Natural killer cell (primary cell): ENCODE data around the gene LMOD2. TPM values are rescaled to one million over a fixed set of nuclear protein-coding genes. Genes with fewer than 3 reads are reported as not detected.

Source experiments
- ATAC-seq, 3 donors: fragments of 150-1000 bp in 2 of 3; fragments of 200-7000 bp in 1 of 3; cut with Tn5 transposase; 1 replicate in 1 of 3; 2 replicates in 2 of 3; pipeline ENCODE4 v1.10.0; 2021; ENCODE audit warnings: mild to moderate bottlenecking in 2 of 3, moderate library complexity in 2 of 3
- DNase-seq, 2 donors: peaks; one replicate each; pipeline versions ENCODE4 v3.0.0 to v3.0.0-alpha.2; 2013 to 2021; ENCODE audit warnings: mixed read lengths in 1 of 2
- H3K27ac ChIP-seq: one replicate; pipeline ENCODE4 v1.5.1; 2013; ENCODE audit warnings: mild to moderate bottlenecking, low read length
- H3K27me3 ChIP-seq: one replicate; pipeline ENCODE4 v1.6.1; 2013; ENCODE audit warnings: low read length; ENCODE audit not compliant: control insufficient read depth, insufficient read depth
- H3K36me3 ChIP-seq: one replicate; pipeline ENCODE4 v1.6.1; 2013; ENCODE audit warnings: low read length; ENCODE audit not compliant: control insufficient read depth, insufficient read depth
- H3K4me1 ChIP-seq: one replicate; pipeline ENCODE4 v1.6.1; 2013; ENCODE audit warnings: low read length; ENCODE audit not compliant: control insufficient read depth, insufficient read depth
- H3K4me3 ChIP-seq: one replicate; pipeline ENCODE4 v1.5.1; 2013; ENCODE audit warnings: low read length
- H3K9me3 ChIP-seq: one replicate; pipeline ENCODE4 v1.6.1; 2013; ENCODE audit warnings: low read length; ENCODE audit not compliant: control insufficient read depth, insufficient read depth
- H3K27ac Mint-ChIP-seq, 2 donors: one replicate each; pipeline ENCODE4 v1.8.0; 2022; ENCODE audit warnings: mild to moderate bottlenecking in 2 of 2, mixed read lengths in 2 of 2, moderate library complexity in 1 of 2
- H3K27me3 Mint-ChIP-seq, 2 donors: one replicate each; pipeline ENCODE4 v1.8.0; 2022; ENCODE audit warnings: low read depth in 2 of 2, mixed read lengths in 2 of 2
- H3K36me3 Mint-ChIP-seq: one replicate; pipeline ENCODE4 v1.8.0; 2022; ENCODE audit warnings: mixed read lengths
- H3K4me1 Mint-ChIP-seq, 2 donors: one replicate each; pipeline ENCODE4 v1.8.0; 2022; ENCODE audit warnings: mixed read lengths in 2 of 2
- H3K4me3 Mint-ChIP-seq: one replicate; pipeline ENCODE4 v1.8.0; 2022; ENCODE audit warnings: mild to moderate bottlenecking, moderate library complexity, mixed read lengths
- H3K9me3 Mint-ChIP-seq, 2 donors: one replicate each; pipeline ENCODE4 v1.8.0; 2022; ENCODE audit warnings: mixed read lengths in 2 of 2
- CTCF ChIP-seq: fragments of 200-600 bp; IDR thresholded peaks from one replicate; pipeline ENCODE4 v1.8.0; 2022; ENCODE audit warnings: antibody characterized with exemption
- WGBS: methylation state at CpG from one replicate; pipeline ENCODE4 v1.1.7; 2013; ENCODE audit warnings: missing lambda C conversion rate; ENCODE audit not compliant: insufficient coverage; 5-methylcytosine and 5-hydroxymethylcytosine counted together
- intact Hi-C: fragments of 100-400 bp; cut with micrococcal nuclease; formaldehyde crosslinking; loops from one replicate; pipeline ENCODE4 v1.14.2; 2022
- total RNA-seq, 4 donors: library from RNA; stranded (reverse); fragments of 120-200 nt in 1 of 4; gene quantifications; one replicate each; pipeline versions ENCODE4 v1.2.3 to v1.2.4, GENCODE V29; 2013 to 2022

Gene LMOD2
- total RNA-seq, 3 donors from 2014 or later (not counting 1 experiment from before 2014, with no cell fraction given) = not detected

- Histone ChIP-seq H3K36me3 (peaks cover 25% of the 10 kb centered on the region), H3K27me3 (no peaks in the 10 kb centered on the region), H3K9me3 (no peaks in the 10 kb centered on the region), H3K27ac (no peak overlapping the region), H3K4me3 (no peak overlapping the region), H3K4me1 (no peaks in the 10 kb centered on the region)
- no peak for ATAC-seq
- DNase-seq = no peak
- H3K36me3 Mint-ChIP-seq = no peaks in the 10 kb centered on the region
- H3K27me3 Mint-ChIP-seq = no peaks in the 10 kb centered on the region
- TF ChIP-seq CTCF = no peak
- no peak overlapping the region for H3K27ac Mint-ChIP-seq
- peaks cover 50 to 66% of the 10 kb centered on the region in 2 donors for H3K4me1 Mint-ChIP-seq
- no peak overlapping the region for H3K4me3 Mint-ChIP-seq
- intact Hi-C loops = no loop called here
- no peaks in the 10 kb centered on the region for H3K9me3 Mint-ChIP-seq
- WGBS = 91% methylated on average over 1 of the region's 2 CpGs
These were observed 55.0 kb downstream of the LMOD2 start for GRCh38 chr7:123710683-123711082.

GRCh38 chr7:123711832-123712293 lies 56.2 kb downstream of the LMOD2 start:
- Mint-ChIP-seq H3K36me3 (no peaks in the 10 kb centered on the region), H3K4me1 (peaks cover 57 to 66% of the 10 kb centered on the region in 2 donors), H3K27me3 (no peaks in the 10 kb centered on the region), H3K4me3 (no peak overlapping the region), H3K9me3 (no peaks in the 10 kb centered on the region), H3K27ac (no peak overlapping the region)
- no peak overlapping the region for H3K4me3 ChIP-seq
- intact Hi-C loops = no loop called here
- H3K27me3 ChIP-seq = no peaks in the 10 kb centered on the region
- no peaks in the 10 kb centered on the region for H3K9me3 ChIP-seq
- no peak for TF ChIP-seq CTCF
- DNase-seq (no peak), ATAC-seq (no peak)
- H3K27ac ChIP-seq = no peak overlapping the region
- H3K36me3 ChIP-seq = peaks cover 17% of the 10 kb centered on the region
- H3K4me1 ChIP-seq = no peaks in the 10 kb centered on the region

- H3K27me3 Mint-ChIP-seq = no peaks in the 10 kb centered on the region
- intact Hi-C loops = no loop called here
- no peak for ATAC-seq
These were observed 57.0 kb downstream of the LMOD2 start for GRCh38 chr7:123712619-123713018.

More at GRCh38 chr7:123712619-123713018, 57.0 kb downstream of the LMOD2 start:
- Mint-ChIP-seq H3K9me3 (no peaks in the 10 kb centered on the region), H3K36me3 (no peaks in the 10 kb centered on the region), H3K4me3 (no peak overlapping the region), H3K4me1 (peaks cover 60 to 65% of the 10 kb centered on the region in 2 donors), H3K27ac (no peak overlapping the region)
- WGBS = 60% methylated on average over 1 of the region's 1 CpG
- DNase-seq = no peak
- Histone ChIP-seq H3K9me3 (no peaks in the 10 kb centered on the region), H3K27ac (no peak overlapping the region), H3K4me3 (no peak overlapping the region), H3K36me3 (peaks cover 9% of the 10 kb centered on the region), H3K27me3 (no peaks in the 10 kb centered on the region), H3K4me1 (no peaks in the 10 kb centered on the region)
- TF ChIP-seq CTCF = no peak

Other genes starting within 250 kb of the LMOD2 start
- under 1 TPM; 0.09 to 0.45 (median 0.18) TPM for gene IQUB, start 121.3 kb upstream of the LMOD2 start, total RNA-seq
- 10 to 100 TPM; 46.0 to 51.2 (median 50.4) TPM for gene NDUFA5, start 98.0 kb upstream of the LMOD2 start, total RNA-seq
- not detected for gene ASB15, start 54.0 kb upstream of the LMOD2 start, total RNA-seq
- 10 to 100 TPM in 2 of 3 donors, 1 to 10 TPM in 1; 9.6 to 12.1 (median 10.6) TPM for gene WASL, start 93.1 kb downstream of the LMOD2 start, total RNA-seq
- not detected for gene HYAL4, start 189.3 kb downstream of the LMOD2 start, total RNA-seq